Tibial nerve (tissue), 4 donors: ENCODE measurements around the gene NFKB1.

Source experiments
- EP300 ChIP-seq, 2 donors: sonication (generic); formaldehyde crosslinking; IDR thresholded peaks; one replicate each; pipeline ENCODE4 v1.6.1; 2017; ENCODE audit warnings: antibody characterized with exemption in 2 of 2, mild to moderate bottlenecking in 1 of 2
- TF ChIP-seq, protein P1 (sequence below), 5 experiments: fragments of 200-600 bp in 3 of 5; fragments of 450-650 bp in 2 of 5; sonication (generic) in 3 of 5; IDR thresholded peaks; one replicate each; pipeline ENCODE4 v1.5.1; 2016 to 2019; ENCODE audit warnings: antibody characterized with exemption in 5 of 5, mild to moderate bottlenecking in 3 of 5, moderate library complexity in 2 of 5

DNA sequence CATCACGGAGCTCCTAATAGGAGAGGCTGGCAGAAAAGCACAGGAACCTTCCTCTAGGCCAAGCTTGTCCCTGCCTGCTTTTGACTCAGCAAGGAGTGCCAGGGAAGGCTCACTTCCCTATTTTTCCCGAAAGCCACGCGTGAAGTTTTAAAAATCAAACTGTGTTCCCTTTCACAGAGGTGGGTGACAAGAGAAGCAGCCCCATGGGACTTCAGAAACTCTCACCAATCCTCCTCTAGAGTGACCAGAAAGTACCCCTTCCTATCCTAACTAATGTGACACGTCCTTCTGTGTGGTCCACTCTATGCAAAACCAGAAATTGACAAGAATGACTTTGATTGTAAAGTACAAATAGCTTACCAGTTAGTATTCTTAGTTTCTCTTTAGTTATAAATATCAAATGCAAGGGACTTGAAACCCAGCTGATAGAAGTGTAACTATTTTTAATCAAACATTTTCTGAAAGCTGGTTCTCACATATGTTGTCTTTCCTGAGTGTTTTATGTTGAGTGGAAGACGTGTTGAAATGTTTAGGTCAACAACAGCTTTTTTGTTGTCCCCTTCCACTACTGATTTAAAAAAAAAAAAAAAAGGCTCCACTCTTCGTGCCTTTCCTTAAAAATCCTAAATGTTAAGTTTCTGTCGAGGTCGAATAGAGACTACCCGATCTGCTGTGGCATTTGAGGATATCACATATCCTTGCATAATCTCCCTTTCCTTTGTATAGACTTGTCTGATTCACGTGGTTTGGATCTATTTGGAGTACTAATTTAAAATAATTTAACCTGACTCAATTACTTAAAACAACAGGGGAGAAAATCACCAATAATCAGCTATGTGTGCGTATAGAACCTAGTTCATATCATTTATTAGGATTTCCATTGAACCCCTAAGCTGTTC lies 42.1 kb downstream of the NFKB1 start:
- TF ChIP-seq, protein P1, sequence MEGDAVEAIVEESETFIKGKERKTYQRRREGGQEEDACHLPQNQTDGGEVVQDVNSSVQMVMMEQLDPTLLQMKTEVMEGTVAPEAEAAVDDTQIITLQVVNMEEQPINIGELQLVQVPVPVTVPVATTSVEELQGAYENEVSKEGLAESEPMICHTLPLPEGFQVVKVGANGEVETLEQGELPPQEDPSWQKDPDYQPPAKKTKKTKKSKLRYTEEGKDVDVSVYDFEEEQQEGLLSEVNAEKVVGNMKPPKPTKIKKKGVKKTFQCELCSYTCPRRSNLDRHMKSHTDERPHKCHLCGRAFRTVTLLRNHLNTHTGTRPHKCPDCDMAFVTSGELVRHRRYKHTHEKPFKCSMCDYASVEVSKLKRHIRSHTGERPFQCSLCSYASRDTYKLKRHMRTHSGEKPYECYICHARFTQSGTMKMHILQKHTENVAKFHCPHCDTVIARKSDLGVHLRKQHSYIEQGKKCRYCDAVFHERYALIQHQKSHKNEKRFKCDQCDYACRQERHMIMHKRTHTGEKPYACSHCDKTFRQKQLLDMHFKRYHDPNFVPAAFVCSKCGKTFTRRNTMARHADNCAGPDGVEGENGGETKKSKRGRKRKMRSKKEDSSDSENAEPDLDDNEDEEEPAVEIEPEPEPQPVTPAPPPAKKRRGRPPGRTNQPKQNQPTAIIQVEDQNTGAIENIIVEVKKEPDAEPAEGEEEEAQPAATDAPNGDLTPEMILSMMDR (IDR thresholded peaks at IDR 0.05), result no peak
- TF ChIP-seq EP300 (IDR thresholded peaks at IDR 0.05), result no peak
